Tibial nerve (tissue), 4 donors: ENCODE measurements around the gene LCN10. TPM values are rescaled to one million over a fixed set of nuclear protein-coding genes. Genes with fewer than 3 reads are reported as not detected.

Experiments used
- DNase-seq, 2 donors: peaks; one replicate each; pipeline ENCODE4 v3.0.0-alpha.2; 2019; ENCODE audit warnings: low spot score in 2 of 2
- H3K27ac ChIP-seq, 4 donors: fragments of 200-600 bp; sonication (generic) in 3 of 4; one replicate each; pipeline ENCODE4 v1.5.1; 2017 to 2019; ENCODE audit warnings: mild to moderate bottlenecking in 1 of 4
- H3K27me3 ChIP-seq, 2 donors: fragments of 200-600 bp; sonication (generic) in 1 of 2; one replicate each; pipeline versions ENCODE4 v1.5.1 to v1.6.0; 2017 to 2019
- H3K36me3 ChIP-seq, 3 donors: fragments of 200-600 bp; sonication (generic); one replicate each; pipeline ENCODE4 v1.5.1; 2018 to 2019
- H3K4me1 ChIP-seq, 4 donors: fragments of 200-600 bp; sonication (generic) in 3 of 4; one replicate each; pipeline ENCODE4 v1.5.1; 2017 to 2019
- H3K4me3 ChIP-seq, 4 donors: fragments of 200-600 bp; sonication (generic) in 3 of 4; one replicate each; pipeline ENCODE4 v1.5.1; 2017 to 2019; ENCODE audit warnings: mild to moderate bottlenecking in 1 of 4, moderate library complexity in 1 of 4
- H3K9me3 ChIP-seq, 4 donors: fragments of 200-600 bp; sonication (generic) in 3 of 4; one replicate each; pipeline ENCODE4 v1.5.1; 2017 to 2019
- EP300 ChIP-seq, 2 donors: sonication (generic); formaldehyde crosslinking; IDR thresholded peaks; one replicate each; pipeline ENCODE4 v1.6.1; 2017; ENCODE audit warnings: antibody characterized with exemption in 2 of 2, mild to moderate bottlenecking in 1 of 2
- POLR2A ChIP-seq, 2 donors: fragments of 450-650 bp; IDR thresholded peaks; one replicate each; pipeline ENCODE4 v1.6.1; 2017; ENCODE audit warnings: antibody characterized with exemption in 2 of 2, mild to moderate bottlenecking in 2 of 2, moderate library complexity in 2 of 2
- WGBS, 2 donors: methylation state at CpG; one replicate each; pipeline ENCODE4 v1.1.5; 2018; 5-methylcytosine and 5-hydroxymethylcytosine counted together
- total RNA-seq, 4 donors: library from RNA; depleted of rRNA; stranded (reverse); fragments of >200 nt; gene quantifications; one replicate each; pipeline ENCODE4 v1.1.0, GENCODE V29; 2016
- TF ChIP-seq, protein P1 (sequence below), 5 experiments: fragments of 200-600 bp in 3 of 5; fragments of 450-650 bp in 2 of 5; sonication (generic) in 3 of 5; IDR thresholded peaks; one replicate each; pipeline ENCODE4 v1.5.1; 2016 to 2019; ENCODE audit warnings: antibody characterized with exemption in 5 of 5, mild to moderate bottlenecking in 3 of 5, moderate library complexity in 2 of 5

Gene LCN10
- total RNA-seq, 4 donors from 2014 or later = 7.6 to 47.5 (median 17.4) TPM

DNA sequence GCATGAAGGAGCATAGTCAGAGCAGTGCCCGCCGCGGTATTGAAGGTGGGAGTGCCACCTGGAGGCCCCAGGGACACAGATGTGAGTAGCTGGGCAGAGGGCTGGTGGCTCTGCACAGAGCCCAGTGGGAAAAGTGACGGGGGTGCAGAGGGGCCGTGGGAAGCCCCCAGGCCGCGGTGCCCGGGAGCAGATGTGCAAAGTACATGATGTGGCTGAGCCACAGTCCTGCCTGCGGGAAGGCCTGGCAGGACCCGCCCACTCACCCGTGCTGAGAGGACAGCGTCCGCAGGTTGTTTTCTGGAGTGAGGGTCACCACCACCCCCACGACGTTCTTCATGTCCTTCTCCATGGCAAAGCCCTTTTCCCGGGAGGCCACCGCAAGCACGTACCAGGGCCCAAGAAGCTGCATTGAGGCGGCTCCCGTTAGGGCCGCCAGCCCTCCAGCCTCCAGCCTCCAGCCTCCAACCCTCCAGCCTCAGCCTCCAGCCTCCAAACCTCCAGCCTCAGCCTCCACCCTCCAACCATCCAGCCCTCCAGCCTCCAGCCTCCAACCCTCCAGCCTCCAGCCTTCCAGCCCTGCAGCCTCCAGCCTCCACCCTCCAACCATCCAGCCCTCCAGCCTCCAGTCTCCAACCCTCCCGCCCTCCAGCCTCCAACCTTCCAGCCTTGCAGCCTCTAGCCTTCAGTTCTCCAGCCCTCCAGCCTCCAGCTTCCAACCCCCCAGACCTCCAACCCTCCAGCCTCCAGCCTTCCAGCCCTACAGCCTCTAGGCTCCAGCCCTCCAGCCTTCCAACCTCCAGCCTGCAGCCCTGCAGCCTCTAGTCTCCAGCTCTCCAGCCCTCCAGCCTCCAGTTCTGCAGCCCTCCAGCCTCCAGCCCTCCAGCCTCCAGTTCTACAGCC lies 4.7 kb upstream of the LCN10 start:
- Histone ChIP-seq H3K9me3 (peaks cover 0 to 14% (median 4%) of the 10 kb centered on the region in 4 donors), H3K27me3 (peaks cover 0 to 21% of the 10 kb centered on the region in 2 donors), H3K4me1 (peaks cover 0 to 31% (median 4%) of the 10 kb centered on the region in 4 donors), H3K36me3 (no peaks in the 10 kb centered on the region), H3K4me3 (no peak overlapping the region), H3K27ac (no peak overlapping the region)
- WGBS, 2 donors = 84 to 87% methylated on average over 21 to 22 of the region's 22 CpGs
- TF ChIP-seq EP300 (IDR thresholded peaks at IDR 0.05) = no peak
- TF ChIP-seq, protein P1, sequence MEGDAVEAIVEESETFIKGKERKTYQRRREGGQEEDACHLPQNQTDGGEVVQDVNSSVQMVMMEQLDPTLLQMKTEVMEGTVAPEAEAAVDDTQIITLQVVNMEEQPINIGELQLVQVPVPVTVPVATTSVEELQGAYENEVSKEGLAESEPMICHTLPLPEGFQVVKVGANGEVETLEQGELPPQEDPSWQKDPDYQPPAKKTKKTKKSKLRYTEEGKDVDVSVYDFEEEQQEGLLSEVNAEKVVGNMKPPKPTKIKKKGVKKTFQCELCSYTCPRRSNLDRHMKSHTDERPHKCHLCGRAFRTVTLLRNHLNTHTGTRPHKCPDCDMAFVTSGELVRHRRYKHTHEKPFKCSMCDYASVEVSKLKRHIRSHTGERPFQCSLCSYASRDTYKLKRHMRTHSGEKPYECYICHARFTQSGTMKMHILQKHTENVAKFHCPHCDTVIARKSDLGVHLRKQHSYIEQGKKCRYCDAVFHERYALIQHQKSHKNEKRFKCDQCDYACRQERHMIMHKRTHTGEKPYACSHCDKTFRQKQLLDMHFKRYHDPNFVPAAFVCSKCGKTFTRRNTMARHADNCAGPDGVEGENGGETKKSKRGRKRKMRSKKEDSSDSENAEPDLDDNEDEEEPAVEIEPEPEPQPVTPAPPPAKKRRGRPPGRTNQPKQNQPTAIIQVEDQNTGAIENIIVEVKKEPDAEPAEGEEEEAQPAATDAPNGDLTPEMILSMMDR (IDR thresholded peaks at IDR 0.05) = no peak
- no peak for TF ChIP-seq POLR2A (IDR thresholded peaks at IDR 0.05)
- DNase-seq = no peak

DNA sequence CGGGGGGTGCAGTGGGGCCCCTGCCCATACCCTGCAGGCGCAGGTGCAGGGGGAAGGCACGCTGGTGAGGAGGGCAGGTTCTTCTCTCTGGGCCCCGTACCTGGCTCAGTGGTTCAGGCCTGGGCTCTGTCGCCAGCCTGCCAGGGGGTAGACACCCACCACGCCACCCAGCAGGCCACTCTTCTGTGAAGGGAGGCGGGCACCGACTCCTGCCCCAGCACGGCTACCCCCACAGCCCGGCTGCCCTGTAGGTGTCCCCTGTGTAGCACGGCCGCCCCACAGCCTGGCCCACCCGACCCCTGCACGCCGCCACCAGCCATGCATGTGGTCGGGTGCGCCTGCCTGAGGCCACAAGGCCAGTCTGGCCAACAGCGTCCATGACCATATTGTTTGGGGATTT lies 3.9 kb upstream of the LCN10 start:
- no peak overlapping the region for H3K27ac ChIP-seq
- peaks cover 0 to 39% (median 8%) of the 10 kb centered on the region in 4 donors for H3K4me1 ChIP-seq
- no peak overlapping the region for H3K4me3 ChIP-seq
- TF ChIP-seq POLR2A (IDR thresholded peaks at IDR 0.05) (no peak), EP300 (IDR thresholded peaks at IDR 0.05) (no peak)
- TF ChIP-seq, protein P1 (IDR thresholded peaks at IDR 0.05) = no peak
- H3K9me3 ChIP-seq = peaks cover 0 to 6% (median under 1%) of the 10 kb centered on the region in 4 donors
- no peaks in the 10 kb centered on the region for H3K36me3 ChIP-seq
- peaks cover 0 to 29% of the 10 kb centered on the region in 2 donors for H3K27me3 ChIP-seq
- DNase-seq = no peak
- 74 to 85% methylated on average over 7 to 14 of the region's 18 CpGs for WGBS, 2 donors

GRCh38 chr9:136746155-136746490 lies 3.4 kb upstream of the LCN10 start:
- WGBS, 2 donors = 81 to 82% methylated on average over 13 to 22 of the region's 22 CpGs
- Histone ChIP-seq H3K36me3 (no peaks in the 10 kb centered on the region), H3K4me1 (peaks cover 0 to 44% (median 13%) of the 10 kb centered on the region in 4 donors), H3K27me3 (peaks cover 0 to 34% of the 10 kb centered on the region in 2 donors), H3K9me3 (peaks cover 0 to 1% (median 0%) of the 10 kb centered on the region in 4 donors), H3K4me3 (peak overlapping the region in 1 of 4 donors; percentile 35), H3K27ac (no peak overlapping the region)
- no peak for TF ChIP-seq POLR2A (IDR thresholded peaks at IDR 0.05)
- TF ChIP-seq EP300 (IDR thresholded peaks at IDR 0.05) = no peak
- TF ChIP-seq, protein P1 (IDR thresholded peaks at IDR 0.05) = no peak
- DNase-seq = no peak

DNA sequence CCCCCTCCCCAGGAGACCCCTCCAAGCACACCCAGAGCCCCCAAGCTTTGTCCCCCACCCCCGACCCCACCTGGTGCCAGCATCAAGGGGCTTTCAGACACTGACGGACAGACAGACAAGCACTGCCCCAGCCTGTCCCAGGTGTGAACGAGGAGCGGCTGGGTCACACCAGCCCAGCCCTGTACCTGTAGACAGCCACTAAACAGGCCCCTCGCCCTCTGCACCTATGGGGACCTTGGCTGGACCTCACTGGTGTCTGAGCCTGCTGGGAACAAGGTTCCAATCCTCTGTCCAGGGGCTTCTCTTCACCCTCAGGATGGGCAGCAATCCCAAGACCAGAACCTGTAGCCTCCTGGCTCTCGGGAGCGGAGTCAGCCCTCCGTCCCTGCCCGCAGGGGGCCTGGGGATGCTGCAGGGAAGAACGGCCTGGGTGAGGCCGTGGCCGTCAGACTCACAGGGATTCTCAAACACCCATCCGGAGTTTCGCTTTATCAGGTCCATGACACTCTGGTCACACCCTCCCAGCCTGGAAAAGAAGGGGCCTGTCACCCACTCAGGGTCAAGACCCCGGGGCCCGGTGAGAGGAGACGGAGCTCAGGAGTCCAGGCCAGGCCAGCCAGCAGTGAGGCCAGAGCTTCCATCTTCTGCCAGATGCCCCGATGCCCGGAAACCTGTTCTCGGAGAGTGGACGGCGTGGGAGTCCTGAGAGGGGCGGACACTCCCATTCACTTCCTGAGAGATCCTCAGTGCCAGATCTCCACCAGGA lies 2.8 kb upstream of the LCN10 start:
- H3K9me3 ChIP-seq = no peaks in the 10 kb centered on the region
- H3K4me3 ChIP-seq = peak overlapping the region in 1 of 4 donors; percentile 35
- no peaks in the 10 kb centered on the region for H3K36me3 ChIP-seq
- peaks cover 0 to 39% of the 10 kb centered on the region in 2 donors for H3K27me3 ChIP-seq
- no peak for DNase-seq
- TF ChIP-seq EP300 (IDR thresholded peaks at IDR 0.05) (no peak), POLR2A (IDR thresholded peaks at IDR 0.05) (no peak)
- H3K4me1 ChIP-seq = peaks cover 0 to 49% (median 16%) of the 10 kb centered on the region in 4 donors
- peak overlapping the region in 1 of 4 donors; percentile 2 for H3K27ac ChIP-seq
- 76 to 88% methylated on average over 14 to 17 of the region's 23 CpGs for WGBS, 2 donors

- Histone ChIP-seq H3K4me1 (peaks cover 0 to 49% (median 16%) of the 10 kb centered on the region in 4 donors), H3K9me3 (no peaks in the 10 kb centered on the region), H3K4me3 (peak overlapping the region in 1 of 4 donors; percentile 35), H3K36me3 (no peaks in the 10 kb centered on the region), H3K27me3 (peaks cover 0 to 44% of the 10 kb centered on the region in 2 donors), H3K27ac (no peak overlapping the region)
- DNase-seq = no peak
- TF ChIP-seq POLR2A (IDR thresholded peaks at IDR 0.05) (no peak), EP300 (IDR thresholded peaks at IDR 0.05) (no peak)
- TF ChIP-seq, protein P1 (IDR thresholded peaks at IDR 0.05) = no peak
- 58 to 81% methylated on average over 2 to 14 of the region's 18 CpGs for WGBS, 2 donors
These were observed 2.0 kb upstream of the LCN10 start for GRCh38 chr9:136744773-136745172.
